NCI-H1417 treated with DMSO at 0.1 percent for 48 hours (cell line): Measurements from ENCODE around the gene PAMR1.
"Not testable (repeated sequence)": the region's sequence is repeated elsewhere in the genome, so short reads cannot be mapped to it uniquely, and the experiment has no call there.

Experiments used
- DNase-seq: peaks from one replicate; lab custom pipeline; 2025; lab: John Stamatoyannopoulos, UW

The PAMR1 gene

DNA sequence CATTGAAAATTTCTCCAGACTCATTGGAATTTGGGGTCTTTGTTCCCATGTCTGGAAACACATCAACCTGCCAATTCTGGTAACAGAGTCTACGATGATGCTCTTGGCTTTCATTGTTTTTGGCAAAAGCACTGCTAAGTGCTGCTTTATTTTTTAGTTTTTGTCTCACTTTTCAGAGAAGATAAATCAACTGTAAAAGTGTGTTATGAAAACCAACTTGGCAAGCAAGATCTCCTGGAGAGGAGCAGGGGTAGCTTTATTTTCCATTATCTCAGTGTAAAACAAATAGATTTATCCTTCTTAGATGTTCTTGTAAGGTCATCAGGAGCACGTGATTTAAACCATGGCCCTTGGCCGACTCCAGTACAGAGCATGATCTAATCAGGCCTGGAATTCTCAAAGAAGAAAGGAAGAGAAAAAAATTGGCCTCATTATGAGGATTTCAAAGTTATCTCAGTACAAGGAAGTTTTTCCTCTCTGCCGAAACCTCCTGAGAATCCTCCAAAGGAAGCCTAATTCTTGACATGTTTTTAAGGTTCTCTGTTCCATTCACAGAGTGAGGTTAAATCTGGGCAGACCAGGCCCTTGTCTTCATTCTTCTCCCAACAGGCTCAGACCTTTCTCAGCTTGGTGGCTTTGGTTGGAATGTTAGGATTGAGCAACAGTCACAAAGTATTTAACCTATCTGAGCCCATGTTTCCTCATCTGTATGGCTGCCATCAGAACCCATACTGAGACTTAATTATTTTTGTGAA is 16.4 kb upstream of the PAMR1 start:
- no peak for DNase-seq

- no peak for DNase-seq
These were observed 15.1 kb upstream of the PAMR1 start for GRCh38 chr11:35540526-35540925.

DNA sequence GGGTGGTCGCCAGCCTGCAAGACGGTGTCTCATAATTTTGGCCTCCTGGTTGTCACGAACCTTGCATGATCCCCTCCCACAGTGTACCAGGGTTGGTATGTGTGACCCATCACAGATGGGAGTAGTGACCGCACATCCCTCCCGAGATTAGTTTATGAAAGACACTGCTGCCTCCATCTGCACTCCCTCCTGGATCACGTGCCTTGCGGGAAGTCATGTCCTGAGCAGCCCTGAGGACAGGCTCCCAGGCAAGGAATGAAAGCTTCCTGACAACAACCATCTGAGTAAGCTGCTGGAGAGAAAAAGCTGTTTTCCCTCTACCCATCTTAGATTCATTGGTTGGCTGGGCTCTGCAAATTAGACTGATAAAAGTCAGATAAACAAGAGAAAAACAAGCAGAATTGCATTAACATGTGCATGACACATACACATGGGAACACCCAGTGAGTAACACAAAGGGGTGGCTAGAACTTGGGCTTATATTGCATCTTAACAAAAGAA is 14.4 kb upstream of the PAMR1 start:
- DNase-seq = no peak

DNA sequence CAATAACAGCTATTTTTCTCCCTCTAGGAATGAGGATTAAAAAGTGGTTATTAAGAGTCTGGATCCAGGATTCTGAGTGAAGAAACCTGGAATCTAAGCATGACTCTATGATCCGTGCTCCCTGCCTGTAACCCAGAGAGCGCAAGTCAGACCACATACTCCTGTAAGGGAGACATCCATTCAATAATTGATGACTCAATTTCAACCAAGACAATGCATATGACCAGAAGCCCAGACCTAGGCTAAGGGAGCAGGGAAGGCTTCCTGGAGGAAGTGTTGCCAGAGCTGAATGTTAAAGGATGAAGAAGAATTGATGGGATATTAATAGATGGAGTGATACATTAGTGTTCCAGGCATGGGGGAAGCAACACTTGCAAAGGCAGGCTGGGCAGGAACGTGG is 13.8 kb upstream of the PAMR1 start:
- no peak for DNase-seq

DNA sequence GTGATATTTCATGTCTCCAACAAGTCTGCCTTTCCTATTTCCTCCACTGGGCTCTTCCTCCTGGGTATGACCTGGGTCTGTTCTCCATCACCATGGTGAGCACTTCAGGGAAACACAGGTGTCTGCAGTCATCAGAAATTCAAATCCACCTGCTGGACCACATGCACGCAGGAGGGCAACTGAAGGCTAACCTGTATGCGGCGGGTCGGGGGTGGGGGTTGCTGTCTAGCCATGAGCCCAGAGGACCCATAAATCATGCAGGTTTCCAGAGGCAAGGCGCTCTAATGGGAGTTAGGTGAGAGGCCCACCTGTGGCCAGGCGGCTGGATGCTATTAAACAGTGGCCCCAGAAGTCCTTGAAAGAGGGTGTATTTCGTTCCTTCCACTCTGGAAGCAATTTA is 11.1 kb upstream of the PAMR1 start:
- peak; percentile 45 for DNase-seq

- no peak for DNase-seq
These were observed 5.8 kb upstream of the PAMR1 start for GRCh38 chr11:35531246-35531645.

- DNase-seq = no peak
These were observed 4.6 kb upstream of the PAMR1 start for GRCh38 chr11:35529971-35530495.

DNA sequence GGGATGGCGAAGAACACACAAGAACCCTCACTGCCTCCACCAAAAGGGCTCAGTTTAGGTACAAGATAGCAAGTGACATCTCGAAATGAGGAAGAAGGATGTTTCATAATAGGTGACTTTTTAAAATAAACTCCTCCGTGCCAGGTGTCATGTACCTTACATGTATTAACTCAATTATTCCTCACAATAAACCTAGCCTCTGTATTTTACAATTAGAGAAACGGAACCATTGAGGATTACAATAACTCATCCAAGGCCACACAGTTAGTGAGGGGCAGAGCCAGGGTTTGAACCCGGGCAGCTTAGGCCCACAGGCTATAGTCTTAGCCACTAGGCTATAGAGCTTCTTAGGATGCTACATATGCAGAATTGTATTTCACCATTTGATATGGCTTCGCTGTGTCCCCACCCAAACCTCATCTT is 965 bp upstream of the PAMR1 start:
- no peak for DNase-seq

- DNase-seq = no peak
These were observed 636 bp downstream of the PAMR1 start for GRCh38 chr11:35524780-35525179.

DNA sequence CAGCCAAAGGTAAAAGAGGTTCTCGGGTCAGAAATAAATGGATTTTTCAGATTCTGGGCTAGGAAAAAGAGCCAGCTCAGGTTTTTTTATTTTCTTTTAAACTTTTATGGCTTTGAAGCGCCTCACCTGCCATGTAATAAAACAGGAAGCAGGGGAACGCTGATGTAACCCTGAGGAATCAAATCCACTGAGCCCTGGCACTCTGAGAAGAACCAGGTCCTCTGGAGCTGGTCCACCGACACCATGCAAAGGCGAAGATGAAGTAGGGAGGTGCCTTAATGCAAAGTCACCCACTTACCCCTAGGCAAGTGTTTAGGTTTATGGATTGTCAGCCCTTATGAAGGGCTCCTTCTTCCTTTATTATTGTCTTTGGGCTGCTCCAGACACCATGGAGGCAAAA is 1.6 kb downstream of the PAMR1 start:
- no peak for DNase-seq

GRCh38 chr11:35523331-35523768 is 2.1 kb downstream of the PAMR1 start:
- DNase-seq = no peak

DNA sequence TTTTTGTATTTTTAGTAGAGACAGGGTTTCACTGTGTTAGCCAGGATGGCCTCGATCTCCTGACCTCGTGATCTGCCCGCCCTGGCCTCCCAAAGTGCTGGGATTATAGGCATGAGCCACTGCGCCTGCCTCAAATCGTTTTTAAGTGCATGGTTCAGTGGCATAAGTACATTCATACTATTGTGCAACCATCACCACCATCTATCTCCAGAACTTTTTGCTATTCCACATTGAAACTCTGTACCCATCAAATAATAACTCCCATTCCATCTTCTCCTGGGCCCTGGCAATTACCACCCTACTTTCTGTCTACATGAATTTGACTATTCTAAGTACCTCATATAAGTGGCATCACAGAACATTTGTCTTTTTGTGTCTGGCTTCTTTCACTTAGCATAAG is 3.3 kb downstream of the PAMR1 start:
- DNase-seq = not testable (repeated sequence)

- DNase-seq = no peak
These were observed 5.0 kb downstream of the PAMR1 start for GRCh38 chr11:35520376-35520775.

- no peak for DNase-seq
These were observed 6.7 kb downstream of the PAMR1 start for GRCh38 chr11:35518766-35519165.

GRCh38 chr11:35517481-35517880 is 7.9 kb downstream of the PAMR1 start:
- DNase-seq = no peak

DNA sequence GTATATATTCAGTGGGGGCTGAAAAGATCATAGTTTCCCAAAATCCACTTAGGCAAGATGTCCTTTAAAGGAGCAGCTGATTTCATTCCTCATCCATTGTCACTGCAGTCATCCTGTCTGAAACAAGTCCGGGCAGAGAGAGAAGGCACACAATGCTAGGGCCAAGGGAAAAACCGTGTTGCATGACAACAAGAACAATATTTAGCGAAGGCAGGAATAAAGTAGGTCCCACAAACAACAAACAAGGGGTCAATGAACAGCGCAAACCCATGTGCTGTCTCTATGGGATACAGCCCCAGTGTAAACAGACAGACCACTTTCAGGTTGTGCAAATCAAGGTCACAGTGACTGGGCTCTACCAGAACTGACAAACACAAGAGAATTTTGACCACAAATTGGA is 9.0 kb downstream of the PAMR1 start:
- DNase-seq = no peak

DNA sequence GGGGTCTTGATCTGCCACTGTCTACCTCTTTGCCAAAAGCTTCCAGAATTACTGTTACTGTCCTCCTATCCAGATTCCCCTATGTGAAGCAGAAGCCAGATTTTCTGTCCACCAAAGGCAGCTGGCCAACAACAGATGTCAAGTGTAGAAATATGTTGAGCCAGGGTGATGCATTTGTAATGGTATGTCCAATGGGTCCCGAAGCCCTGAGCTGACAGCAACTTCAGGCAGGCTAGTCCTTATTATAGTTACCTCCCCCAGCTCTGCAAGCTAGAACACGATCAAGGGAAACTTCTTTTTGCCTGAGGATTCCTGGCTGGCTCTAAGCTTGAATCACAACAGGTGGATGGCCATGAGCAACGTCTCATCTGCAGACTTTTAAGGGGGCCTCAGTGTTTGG is 10.2 kb downstream of the PAMR1 start:
- no peak for DNase-seq

- DNase-seq = no peak
These were observed 10.9 kb downstream of the PAMR1 start for GRCh38 chr11:35514481-35514880.

GRCh38 chr11:35511666-35512065 is 13.8 kb downstream of the PAMR1 start:
- no peak for DNase-seq

DNA sequence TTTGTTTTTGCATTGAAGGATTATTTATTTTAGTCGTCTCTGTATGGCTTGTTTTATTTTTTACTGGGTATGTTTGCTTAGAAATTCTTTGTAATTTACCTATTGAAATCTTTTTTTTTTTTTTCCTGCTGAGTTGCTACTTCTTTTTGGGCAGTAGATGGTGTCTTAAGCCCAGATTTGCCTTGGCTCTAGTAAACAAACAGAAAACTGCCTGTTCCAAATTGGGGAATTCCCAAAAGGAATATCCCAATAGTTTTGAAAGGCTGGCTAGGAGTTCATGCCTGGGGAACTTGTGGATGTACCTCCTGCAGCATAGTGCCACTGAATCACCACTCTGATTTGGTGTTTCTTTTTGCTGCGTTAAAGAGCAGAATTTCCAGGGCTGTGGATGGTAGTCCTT is 17.7 kb downstream of the PAMR1 start:
- no peak for DNase-seq

DNA sequence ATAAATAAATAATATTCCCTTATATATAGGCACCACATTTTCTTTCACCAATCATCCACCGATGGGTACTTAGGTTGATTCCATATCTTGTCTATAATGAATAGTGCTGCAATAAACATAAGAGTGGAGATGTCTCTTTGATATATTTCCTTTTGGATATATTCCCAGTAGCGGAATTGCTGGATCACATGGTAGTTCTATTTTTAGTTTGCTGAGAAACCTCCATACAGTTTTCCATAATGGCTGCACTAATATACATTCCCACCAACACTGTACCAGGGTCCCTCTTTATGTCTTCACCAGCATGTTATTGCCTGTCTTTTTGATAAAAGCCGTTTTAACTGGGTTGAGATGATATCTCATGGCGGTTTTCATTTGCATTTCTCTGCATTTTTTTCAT is 23.6 kb downstream of the PAMR1 start:
- no peak for DNase-seq

DNA sequence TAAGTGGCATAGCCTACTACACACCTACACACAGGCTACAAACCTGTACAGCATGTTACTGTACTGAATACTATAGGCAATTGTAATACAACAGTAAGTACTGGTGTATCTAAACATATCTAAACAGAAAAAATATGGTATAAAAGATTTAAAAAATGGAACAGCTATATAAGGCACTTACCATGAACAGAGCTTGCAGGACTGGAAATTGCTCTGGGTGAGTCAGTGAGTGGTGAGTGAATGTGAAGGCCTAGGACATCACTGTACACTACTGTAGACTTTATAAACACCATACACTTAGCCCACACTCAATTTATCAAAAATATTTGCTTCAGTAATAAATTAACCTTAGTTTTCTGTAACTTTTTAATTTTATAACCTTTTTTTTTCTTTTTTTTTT is 24.7 kb downstream of the PAMR1 start:
- no peak for DNase-seq

DNA sequence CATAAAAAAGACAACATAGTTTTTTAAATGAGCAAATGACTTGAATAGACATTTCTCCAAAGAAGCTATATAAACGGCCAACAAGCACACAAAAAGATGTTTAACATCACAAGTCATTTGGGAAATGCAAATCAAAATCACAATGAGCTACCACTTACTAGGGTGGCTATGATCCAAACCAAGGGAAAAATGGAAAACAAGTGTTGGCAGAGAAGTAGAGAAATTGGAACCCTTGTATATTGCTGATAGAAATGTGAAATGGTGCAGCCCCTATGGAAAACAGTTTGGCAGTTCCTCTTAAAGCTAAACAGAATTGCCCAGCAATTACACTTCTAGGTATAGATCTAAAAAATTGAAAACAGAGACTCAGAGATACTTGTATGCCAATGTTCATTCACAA is 29.0 kb downstream of the PAMR1 start:
- no peak for DNase-seq

DNA sequence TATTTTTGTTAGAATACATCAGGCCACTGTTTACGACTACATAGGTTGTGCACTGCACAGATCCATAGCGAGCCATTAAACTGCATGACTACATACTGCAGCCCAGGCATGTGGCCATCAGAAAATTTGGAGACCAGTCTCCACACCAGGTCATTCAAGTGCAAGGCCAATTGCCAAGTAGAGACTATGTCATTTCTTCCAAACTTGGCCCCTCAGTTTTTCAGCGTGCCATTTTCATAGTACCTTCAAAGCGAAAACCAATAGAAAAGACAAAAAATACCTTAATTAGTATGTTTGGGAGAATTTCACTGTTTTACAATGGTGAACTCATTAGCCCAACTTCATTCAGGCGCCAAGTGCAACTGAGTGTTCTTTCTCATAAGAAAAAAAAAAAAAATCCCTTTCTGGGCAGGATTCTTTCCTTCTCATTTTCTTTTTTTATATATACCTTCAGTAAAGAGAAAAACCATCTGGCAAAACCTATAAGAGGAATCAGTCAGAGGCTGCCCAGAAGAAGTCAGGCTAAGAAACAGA is 30.4 kb downstream of the PAMR1 start:
- DNase-seq = no peak
